Panc1 (cell line): Measurements from ENCODE around the gene CTDP1. TPM values are rescaled to one million over a fixed set of nuclear protein-coding genes. Genes with fewer than 3 reads are reported as not detected.

Experiments used
- ATAC-seq: fragments of 200-7000 bp; cut with Tn5 transposase; 2 replicates; pipeline ENCODE4 v1.9.1; 2020; ENCODE audit warnings: mild to moderate bottlenecking, moderate library complexity
- BruUV-seq: library from RNA; stranded (reverse); fragments of 400-500 nt; replicated peaks from 2 replicates; lab custom pipeline; 2021; lab: Mats Ljungman, UMichigan
- CTCF ChIA-PET: fragments of 300-600 bp; sonication (Branson Sonifier 250); formaldehyde crosslinking; loops from one replicate; lab custom pipeline; 2022; ENCODE audit warnings: antibody characterized with exemption; lab: Charles Lee
- POLR2A ChIA-PET: fragments of 300-600 bp; sonication (Branson Sonifier 250); formaldehyde crosslinking; loops from one replicate; lab custom pipeline; 2022; ENCODE audit warnings: antibody characterized with exemption; lab: Charles Lee
- DNase-seq: peaks from one replicate; pipeline ENCODE4 v3.0.0-alpha.2; 2010; ENCODE audit warnings: low read depth, low spot score
- H3K27ac ChIP-seq: 2 replicates; pipeline ENCODE4 v1.5.1; 2011; ENCODE audit warnings: mild to moderate bottlenecking, low read length, inconsistent platforms
- H3K27me3 ChIP-seq: fragments of 200-500 bp; sonication (Bioruptor generic); 2 replicates; pipeline ENCODE4 v1.6.0; 2014; ENCODE audit warnings: low read length, inconsistent platforms; ENCODE audit not compliant: control insufficient read depth, insufficient read depth
- H3K36me3 ChIP-seq: fragments of 200-500 bp; sonication (Bioruptor generic); 2 replicates; pipeline ENCODE4 v1.5.1; 2014; ENCODE audit warnings: inconsistent platforms, mild to moderate bottlenecking, low read length, moderate library complexity; ENCODE audit not compliant: control insufficient read depth, insufficient read depth
- H3K4me1 ChIP-seq: 2 replicates; pipeline ENCODE4 v1.5.1; 2011; ENCODE audit warnings: inconsistent platforms, mild to moderate bottlenecking, low read length, moderate library complexity; ENCODE audit not compliant: control insufficient read depth, insufficient read depth
- H3K4me3 ChIP-seq, 2 experiments: 2 replicates each; pipeline ENCODE4 v1.5.1; 2011 to 2012; ENCODE audit warnings: low read depth in 2 of 2, low read length in 2 of 2, mild to moderate bottlenecking in 2 of 2, inconsistent platforms in 1 of 2, moderate library complexity in 1 of 2
- H3K9me3 ChIP-seq: fragments of 200-500 bp; sonication (Bioruptor generic); 2 replicates; pipeline ENCODE4 v1.5.1; 2014; ENCODE audit warnings: low read depth, mild to moderate bottlenecking, inconsistent platforms, low read length, moderate library complexity; ENCODE audit not compliant: control insufficient read depth, insufficient read depth
- CTCF ChIP-seq: fragments of 450-650 bp; IDR thresholded peaks from 2 replicates; pipeline ENCODE4 v1.5.1; 2017; ENCODE audit warnings: mild to moderate bottlenecking
- POLR2AphosphoS5 ChIP-seq: IDR thresholded peaks from 2 replicates; pipeline ENCODE4 v1.6.1; 2012; ENCODE audit warnings: mild to moderate bottlenecking, low read depth, low read length, moderate library complexity
- SIN3A ChIP-seq: IDR thresholded peaks from 2 replicates; pipeline ENCODE4 v1.6.1; 2012; ENCODE audit warnings: low read depth, mild to moderate bottlenecking, low read length, moderate library complexity, borderline replicate concordance; ENCODE audit not compliant: insufficient read depth
- TCF7L2 ChIP-seq: IDR thresholded peaks from 2 replicates; pipeline ENCODE4 v1.6.1; 2011; ENCODE audit warnings: mild to moderate bottlenecking, low read depth, low read length, inconsistent platforms
- in situ Hi-C: cut with HindIII; loops from 2 replicates; pipeline ENCODE4 v1.10.0; 2016; ENCODE audit warnings: low sequenced_read_pairs, low pct_unique_long_range_greater_than_20kb
- intact Hi-C: fragments of 100-400 bp; cut with micrococcal nuclease; formaldehyde crosslinking; loops from one replicate; pipeline ENCODE4 v1.10.0; 2022; ENCODE audit not compliant: unreplicated experiment
- total RNA-seq: library from RNA; stranded (reverse); gene quantifications from one replicate; pipeline ENCODE4 v1.2.1, GENCODE V29; 2021; ENCODE audit not compliant: unreplicated experiment
- TF ChIP-seq, protein P1 (sequence below), 2 experiments: IDR thresholded peaks; 2 replicates each; pipeline ENCODE4 v1.6.1; 2011 to 2012; ENCODE audit warnings: low read depth in 2 of 2, control low read depth in 1 of 2, low read length in 1 of 2, mild to moderate bottlenecking in 1 of 2, moderate library complexity in 1 of 2; ENCODE audit not compliant: insufficient read depth in 1 of 2

Gene CTDP1
- total RNA-seq, 1 experiment from 2014 or later: 52.8 TPM

DNA sequence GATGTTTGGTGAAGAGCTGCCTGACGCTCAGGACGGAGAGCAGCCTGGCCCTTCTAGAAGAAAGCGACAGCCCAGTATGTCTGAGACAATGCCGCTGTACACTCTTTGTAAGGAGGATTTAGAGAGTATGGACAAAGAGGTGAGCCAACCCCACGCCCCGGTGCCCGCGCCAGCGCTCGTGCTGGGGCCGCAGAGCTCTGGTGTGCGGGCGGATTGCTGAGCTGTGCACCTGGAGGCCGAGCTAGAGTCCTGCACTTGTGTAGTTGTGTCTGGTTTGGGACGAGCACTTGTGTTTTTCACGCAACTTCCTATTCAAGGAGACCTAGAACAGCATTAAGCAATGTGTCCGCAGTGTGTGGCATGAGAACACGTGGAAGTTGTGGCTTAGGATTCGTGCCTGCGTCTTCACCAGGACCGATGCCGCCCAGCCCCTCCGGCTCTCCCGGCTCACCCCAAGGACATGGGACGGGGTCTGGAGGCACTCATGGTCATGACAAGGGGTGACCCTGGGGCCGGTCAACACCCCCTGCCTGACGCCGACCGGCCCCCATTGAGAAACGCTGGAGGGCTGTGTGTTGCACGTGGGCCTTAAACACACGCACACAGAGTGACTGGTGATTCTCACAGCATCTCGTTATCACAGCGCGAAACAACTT is 49.5 kb downstream of the CTDP1 start:
- Histone ChIP-seq H3K27me3 (no peaks in the 10 kb centered on the region), H3K36me3 (peaks cover 4% of the 10 kb centered on the region; the same call in 1 of the 2 replicates), H3K4me1 (no peaks in the 10 kb centered on the region), H3K27ac (no peak overlapping the region), H3K9me3 (peaks cover 13% of the 10 kb centered on the region; the same call in 1 of the 2 replicates), H3K4me3 (no peak overlapping the region)
- DNase-seq: no peak
- no peak for ATAC-seq
- BruUV-seq: no TSS peak
- in situ Hi-C loops: no loop called here
- TF ChIP-seq CTCF (no peak), POLR2AphosphoS5 (no peak), SIN3A (no peak), TCF7L2 (no peak)
- TF ChIP-seq, protein P1, sequence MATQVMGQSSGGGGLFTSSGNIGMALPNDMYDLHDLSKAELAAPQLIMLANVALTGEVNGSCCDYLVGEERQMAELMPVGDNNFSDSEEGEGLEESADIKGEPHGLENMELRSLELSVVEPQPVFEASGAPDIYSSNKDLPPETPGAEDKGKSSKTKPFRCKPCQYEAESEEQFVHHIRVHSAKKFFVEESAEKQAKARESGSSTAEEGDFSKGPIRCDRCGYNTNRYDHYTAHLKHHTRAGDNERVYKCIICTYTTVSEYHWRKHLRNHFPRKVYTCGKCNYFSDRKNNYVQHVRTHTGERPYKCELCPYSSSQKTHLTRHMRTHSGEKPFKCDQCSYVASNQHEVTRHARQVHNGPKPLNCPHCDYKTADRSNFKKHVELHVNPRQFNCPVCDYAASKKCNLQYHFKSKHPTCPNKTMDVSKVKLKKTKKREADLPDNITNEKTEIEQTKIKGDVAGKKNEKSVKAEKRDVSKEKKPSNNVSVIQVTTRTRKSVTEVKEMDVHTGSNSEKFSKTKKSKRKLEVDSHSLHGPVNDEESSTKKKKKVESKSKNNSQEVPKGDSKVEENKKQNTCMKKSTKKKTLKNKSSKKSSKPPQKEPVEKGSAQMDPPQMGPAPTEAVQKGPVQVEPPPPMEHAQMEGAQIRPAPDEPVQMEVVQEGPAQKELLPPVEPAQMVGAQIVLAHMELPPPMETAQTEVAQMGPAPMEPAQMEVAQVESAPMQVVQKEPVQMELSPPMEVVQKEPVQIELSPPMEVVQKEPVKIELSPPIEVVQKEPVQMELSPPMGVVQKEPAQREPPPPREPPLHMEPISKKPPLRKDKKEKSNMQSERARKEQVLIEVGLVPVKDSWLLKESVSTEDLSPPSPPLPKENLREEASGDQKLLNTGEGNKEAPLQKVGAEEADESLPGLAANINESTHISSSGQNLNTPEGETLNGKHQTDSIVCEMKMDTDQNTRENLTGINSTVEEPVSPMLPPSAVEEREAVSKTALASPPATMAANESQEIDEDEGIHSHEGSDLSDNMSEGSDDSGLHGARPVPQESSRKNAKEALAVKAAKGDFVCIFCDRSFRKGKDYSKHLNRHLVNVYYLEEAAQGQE (IDR thresholded peaks at IDR 0.05; ENCODE audit: insufficient read depth in 1 of 2, low read depth in 2 of 2, low read length in 1 of 2): no peak
- POLR2A ChIA-PET: no interaction called here
- CTCF ChIA-PET: no interaction called here
- intact Hi-C loops: no loop called here

- in situ Hi-C loops: no loop called here
- TF ChIP-seq POLR2AphosphoS5 (no peak), CTCF (no peak), SIN3A (no peak), TCF7L2 (no peak)
- TF ChIP-seq, protein P1 (IDR thresholded peaks at IDR 0.05; ENCODE audit: insufficient read depth in 1 of 2, low read depth in 2 of 2, low read length in 1 of 2): no peak
- Histone ChIP-seq H3K27ac (no peak overlapping the region), H3K4me1 (no peaks in the 10 kb centered on the region), H3K9me3 (peaks cover 13% of the 10 kb centered on the region; the same call in 1 of the 2 replicates), H3K4me3 (no peak overlapping the region), H3K27me3 (no peaks in the 10 kb centered on the region), H3K36me3 (peaks cover 7% of the 10 kb centered on the region; the same call in 1 of the 2 replicates)
- ChIA-PET CTCF (no interaction called here), POLR2A (no interaction called here)
- no TSS peak for BruUV-seq
- intact Hi-C loops: no loop called here
- ATAC-seq (no peak), DNase-seq (no peak)
These were observed 50.0 kb downstream of the CTDP1 start for GRCh38 chr18:79729611-79730010.
